Duodenal mucosa (tissue), 2 donors: ENCODE measurements around the gene EOLA1.
"Not testable (repeated sequence)": the region's sequence is repeated elsewhere in the genome, so short reads cannot be mapped to it uniquely, and the experiment has no call there.

Source experiments
- H3K27ac ChIP-seq: one replicate; pipeline ENCODE4 v1.7.0; 2013; ENCODE audit warnings: low read depth, low read length
- H3K27me3 ChIP-seq, 2 donors: one replicate each; pipeline ENCODE4 v1.7.0; 2013; ENCODE audit warnings: low read length in 2 of 2, control low read depth in 1 of 2; ENCODE audit not compliant: insufficient read depth in 2 of 2, control insufficient read depth in 1 of 2
- H3K36me3 ChIP-seq, 2 donors: one replicate each; pipeline ENCODE4 v1.7.0; 2013; ENCODE audit warnings: low read length in 2 of 2, control low read depth in 1 of 2; ENCODE audit not compliant: insufficient read depth in 2 of 2, control insufficient read depth in 1 of 2
- H3K4me1 ChIP-seq, 2 donors: one replicate each; pipeline ENCODE4 v1.7.0; 2013; ENCODE audit warnings: low read length in 2 of 2, control low read depth in 1 of 2; ENCODE audit not compliant: insufficient read depth in 2 of 2, control insufficient read depth in 1 of 2
- H3K4me3 ChIP-seq, 2 donors: one replicate each; pipeline ENCODE4 v1.7.0; 2013; ENCODE audit warnings: low read length in 2 of 2, low read depth in 1 of 2
- H3K9ac ChIP-seq, 2 donors: one replicate each; pipeline ENCODE4 v1.7.0; 2013; ENCODE audit warnings: low read length in 2 of 2, low read depth in 1 of 2
- H3K9me3 ChIP-seq, 2 donors: one replicate each; pipeline ENCODE4 v1.7.0; 2013; ENCODE audit warnings: low read length in 2 of 2, control low read depth in 1 of 2; ENCODE audit not compliant: control insufficient read depth in 1 of 2

The EOLA1 gene

GRCh38 chrX:149540131-149540620 is 636 bp upstream of the EOLA1 start:
- peaks cover 0 to 4% of the 10 kb centered on the region in 2 donors for H3K36me3 ChIP-seq
- H3K9me3 ChIP-seq, result no peaks in the 10 kb centered on the region
- H3K4me1 ChIP-seq, result peaks cover 0 to 11% of the 10 kb centered on the region in 2 donors
- peak overlapping the region; percentile 95 for H3K27ac ChIP-seq
- H3K27me3 ChIP-seq, result no peaks in the 10 kb centered on the region
- peak overlapping the region; percentile 89 to 96 for H3K9ac ChIP-seq
- H3K4me3 ChIP-seq, result peak overlapping the region; percentile 81 to 88

- H3K36me3 ChIP-seq, result no peaks in the 10 kb centered on the region
- peaks cover 0 to 11% of the 10 kb centered on the region in 2 donors for H3K4me1 ChIP-seq
- peak overlapping the region; percentile 81 to 88 for H3K4me3 ChIP-seq
- H3K27me3 ChIP-seq, result no peaks in the 10 kb centered on the region
- peak overlapping the region; percentile 89 to 96 for H3K9ac ChIP-seq
- H3K27ac ChIP-seq, result peak overlapping the region; percentile 95
- no peaks in the 10 kb centered on the region for H3K9me3 ChIP-seq
Observed at GRCh38 chrX:149541521-149542047, 772 bp downstream of the EOLA1 start.

DNA sequence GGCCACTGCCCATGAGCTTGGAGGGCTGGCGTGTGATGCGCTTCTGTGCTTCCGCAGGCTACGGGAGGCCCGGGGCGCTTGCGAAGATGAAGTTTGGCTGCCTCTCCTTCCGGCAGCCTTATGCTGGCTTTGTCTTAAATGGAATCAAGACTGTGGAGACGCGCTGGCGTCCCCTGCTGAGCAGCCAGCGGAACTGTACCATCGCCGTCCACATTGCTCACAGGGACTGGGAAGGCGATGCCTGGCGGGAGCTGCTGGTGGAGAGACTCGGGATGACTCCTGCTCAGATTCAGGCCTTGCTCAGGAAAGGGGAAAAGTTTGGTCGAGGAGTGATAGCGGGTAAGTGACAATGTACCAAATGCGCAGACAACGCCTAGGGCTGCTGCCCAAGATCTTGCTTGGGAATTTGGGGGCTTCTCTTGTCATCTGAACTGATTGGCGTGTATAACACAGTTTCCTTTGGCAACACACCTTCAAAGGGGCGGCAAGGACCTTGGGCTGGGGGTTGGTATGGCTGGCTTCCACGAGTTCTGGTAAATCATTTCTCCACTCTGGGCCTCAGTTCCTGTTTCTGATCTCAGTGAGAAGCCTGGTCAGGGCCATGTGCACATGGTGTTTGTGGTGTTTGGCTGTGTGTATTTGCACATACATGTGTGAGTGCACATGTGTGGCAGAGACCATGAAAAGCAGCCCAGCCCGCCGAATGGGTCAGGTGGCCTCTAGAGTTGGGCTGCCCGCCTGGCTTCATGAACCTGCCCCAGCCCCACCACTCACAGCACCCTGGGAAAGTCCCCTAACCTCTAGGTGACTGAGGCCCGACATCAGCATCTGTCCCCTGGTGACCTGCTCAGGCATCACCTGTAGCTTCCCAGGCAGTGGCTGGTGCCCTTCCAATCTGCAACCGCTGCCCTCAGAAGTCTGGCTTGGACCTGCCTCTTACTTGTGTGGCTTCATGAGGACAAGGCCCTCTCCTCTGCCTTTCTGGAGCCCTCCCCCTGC is 5.0 kb downstream of the EOLA1 start:
- not testable (repeated sequence) for H3K36me3 ChIP-seq, H3K4me1 ChIP-seq, H3K27me3 ChIP-seq, H3K9ac ChIP-seq, H3K9me3 ChIP-seq, H3K4me3 ChIP-seq, H3K27ac ChIP-seq

- not testable (repeated sequence) for H3K9me3 ChIP-seq, H3K27me3 ChIP-seq, H3K4me1 ChIP-seq, H3K36me3 ChIP-seq, H3K4me3 ChIP-seq, H3K27ac ChIP-seq, H3K9ac ChIP-seq
Observed at GRCh38 chrX:149546962-149547361, 6.2 kb downstream of the EOLA1 start.

- H3K4me3 ChIP-seq, H3K27me3 ChIP-seq, H3K9ac ChIP-seq, H3K4me1 ChIP-seq, H3K9me3 ChIP-seq, H3K36me3 ChIP-seq, H3K27ac ChIP-seq: not testable (repeated sequence)
Observed at GRCh38 chrX:149547782-149548181, 7.0 kb downstream of the EOLA1 start.

GRCh38 chrX:149549701-149550100 is 8.9 kb downstream of the EOLA1 start, which contains the start of gene HSFX3:
Gene HSFX3, minus strand, starts transcription at chrX:149549924. Its CDS starts 72 bp downstream, at chrX:149549852.
- H3K9me3 ChIP-seq, H3K9ac ChIP-seq, H3K4me3 ChIP-seq, H3K36me3 ChIP-seq, H3K27me3 ChIP-seq, H3K4me1 ChIP-seq, H3K27ac ChIP-seq: not testable (repeated sequence)

- H3K4me1 ChIP-seq, H3K27me3 ChIP-seq, H3K27ac ChIP-seq, H3K4me3 ChIP-seq, H3K36me3 ChIP-seq, H3K9ac ChIP-seq, H3K9me3 ChIP-seq: not testable (repeated sequence)
Observed at GRCh38 chrX:149550454-149550853, 9.6 kb downstream of the EOLA1 start.

GRCh38 chrX:149551245-149551938 is 10.6 kb downstream of the EOLA1 start:
- not testable (repeated sequence) for H3K36me3 ChIP-seq, H3K27me3 ChIP-seq, H3K9me3 ChIP-seq, H3K9ac ChIP-seq, H3K27ac ChIP-seq, H3K4me1 ChIP-seq, H3K4me3 ChIP-seq

DNA sequence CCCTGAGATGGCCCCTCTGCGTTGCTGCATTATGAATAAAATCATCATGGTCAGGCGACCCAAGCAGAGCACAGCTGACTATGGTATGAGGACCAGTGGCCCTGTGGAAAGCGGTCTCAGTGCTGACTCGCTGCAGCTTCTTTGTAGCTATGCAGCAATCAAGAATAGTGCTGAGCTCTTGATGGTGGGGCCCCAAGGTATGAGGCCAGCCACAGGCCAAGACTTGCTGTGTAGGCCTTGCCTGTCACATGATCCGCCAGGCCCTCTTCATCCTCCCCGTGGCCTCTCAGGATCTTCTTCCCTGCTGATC is 11.1 kb downstream of the EOLA1 start:
- not testable (repeated sequence) for H3K4me1 ChIP-seq, H3K36me3 ChIP-seq, H3K9ac ChIP-seq, H3K9me3 ChIP-seq, H3K4me3 ChIP-seq, H3K27ac ChIP-seq, H3K27me3 ChIP-seq

- not testable (repeated sequence) for H3K27me3 ChIP-seq, H3K27ac ChIP-seq, H3K9ac ChIP-seq, H3K36me3 ChIP-seq, H3K4me3 ChIP-seq, H3K9me3 ChIP-seq, H3K4me1 ChIP-seq
Observed at GRCh38 chrX:149555251-149555650, 14.4 kb downstream of the EOLA1 start.
